GM21786 (cell line): ENCODE results near the gene GET4.
A peak's percentile ranks its signal among the peaks of the same experiment; 100 is the strongest.

Source experiments
- ATAC-seq: cut with Tn5 transposase; IDR thresholded peaks from one replicate; pipeline ENCODE4 v1.9.1; 2021; ENCODE audit not compliant: unreplicated experiment

Gene GET4

GRCh38 chr7:898460-898854 lies 22.1 kb downstream of the GET4 start:
- ATAC-seq = no peak

GRCh38 chr7:898855-899681 lies 22.7 kb downstream of the GET4 start:
- ATAC-seq = no peak

GRCh38 chr7:899806-900205 lies 23.5 kb downstream of the GET4 start:
- no peak for ATAC-seq

- no peak for ATAC-seq
Observed at GRCh38 chr7:900331-901040, 24.1 kb downstream of the GET4 start.

GRCh38 chr7:901041-901387 lies 24.7 kb downstream of the GET4 start:
- ATAC-seq = no peak

GRCh38 chr7:901388-902154 lies 25.2 kb downstream of the GET4 start:
- ATAC-seq = no peak

GRCh38 chr7:902996-903395 lies 26.6 kb downstream of the GET4 start:
- no peak for ATAC-seq

GRCh38 chr7:903921-904755 lies 27.8 kb downstream of the GET4 start:
- ATAC-seq = no peak

GRCh38 chr7:904847-905246 lies 28.5 kb downstream of the GET4 start:
- no peak for ATAC-seq

GRCh38 chr7:906776-907157 lies 30.4 kb downstream of the GET4 start:
- no peak for ATAC-seq

GRCh38 chr7:907158-907980 lies 31.0 kb downstream of the GET4 start:
- ATAC-seq = no peak

GRCh38 chr7:908159-908581 lies 31.8 kb downstream of the GET4 start:
- ATAC-seq = no peak

GRCh38 chr7:908591-909357 lies 32.4 kb downstream of the GET4 start:
- ATAC-seq = peak; percentile 53

- no peak for ATAC-seq
Observed at GRCh38 chr7:909358-910329, 33.3 kb downstream of the GET4 start.

- no peak for ATAC-seq
Observed at GRCh38 chr7:910441-910861, 34.1 kb downstream of the GET4 start.

GRCh38 chr7:910931-911431 lies 34.6 kb downstream of the GET4 start:
- no peak for ATAC-seq

GRCh38 chr7:911791-912480 lies 35.6 kb downstream of the GET4 start:
- no peak for ATAC-seq
